A204.1 (cell line): ENCODE data around the gene INKA1.
"Not testable (repeated sequence)": the region's sequence is repeated elsewhere in the genome, so short reads cannot be mapped to it uniquely, and the experiment has no call there.

Experiments
- FAIRE-seq: peaks from 2 replicates; lab custom pipeline; 2012; peaks lifted over from hg19 to GRCh38; lab: Jason Lieb, UNC

The INKA1 gene

DNA sequence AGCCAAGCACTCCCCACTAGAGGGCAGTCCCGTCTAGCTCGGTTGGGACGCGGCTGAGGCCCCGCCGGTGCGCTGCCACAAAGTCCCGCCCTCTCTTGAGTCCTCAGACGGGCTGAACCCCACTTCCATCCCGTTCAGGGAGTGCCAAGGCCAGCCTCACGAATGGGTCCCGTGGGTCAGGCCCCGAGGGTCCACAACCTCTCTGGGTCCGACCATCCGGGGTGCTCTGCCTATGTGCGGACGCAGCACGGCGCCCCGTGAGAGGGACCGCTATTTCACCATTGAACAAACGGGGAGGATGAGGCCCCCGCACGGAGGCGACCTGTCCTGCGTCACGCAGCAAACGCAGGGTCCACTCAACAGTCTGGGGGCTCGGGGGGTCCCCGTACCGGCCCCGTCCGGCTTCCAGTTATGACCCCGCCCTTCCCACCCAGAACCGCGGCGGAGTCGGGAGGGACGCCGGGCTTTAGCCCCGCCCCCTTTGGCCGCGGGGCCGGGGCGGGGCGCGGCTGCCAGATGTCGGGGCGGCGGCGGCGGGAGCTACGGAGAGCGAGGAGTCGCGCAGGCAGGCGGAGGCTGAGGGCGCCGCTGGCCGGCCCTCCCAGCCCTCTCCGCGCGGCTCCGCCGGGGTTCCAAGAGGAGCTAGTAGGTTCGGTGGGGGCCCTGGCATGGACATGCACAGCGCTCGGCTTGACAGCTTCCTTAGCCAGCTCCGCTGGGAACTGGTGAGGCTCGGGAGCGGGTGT is at the start of gene INKA1:
Gene INKA1, plus strand, starts transcription at position 543 of the 746 bp plus-strand sequence. Its CDS starts 132 bp downstream, at position 675.
- FAIRE-seq: no peak

DNA sequence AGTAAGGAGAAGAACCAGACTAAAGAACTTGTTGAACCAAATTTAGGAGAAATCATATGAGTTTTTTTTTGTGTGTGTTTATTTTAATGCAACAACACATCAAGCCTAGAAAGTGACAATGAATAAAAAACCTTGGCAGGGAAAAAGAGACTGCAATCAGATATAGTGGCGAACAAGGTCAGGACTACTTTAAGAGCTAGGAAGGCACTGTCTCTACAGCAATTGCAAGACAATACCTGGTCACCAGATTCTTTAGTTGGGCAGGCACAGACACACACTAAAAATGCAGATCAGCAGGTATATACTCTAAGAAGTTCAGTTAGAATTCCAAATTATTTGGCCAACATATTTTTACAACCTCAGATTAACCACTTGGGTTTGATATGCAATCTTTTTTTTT is 48.5 kb upstream of the INKA1 start:
- FAIRE-seq: no peak

DNA sequence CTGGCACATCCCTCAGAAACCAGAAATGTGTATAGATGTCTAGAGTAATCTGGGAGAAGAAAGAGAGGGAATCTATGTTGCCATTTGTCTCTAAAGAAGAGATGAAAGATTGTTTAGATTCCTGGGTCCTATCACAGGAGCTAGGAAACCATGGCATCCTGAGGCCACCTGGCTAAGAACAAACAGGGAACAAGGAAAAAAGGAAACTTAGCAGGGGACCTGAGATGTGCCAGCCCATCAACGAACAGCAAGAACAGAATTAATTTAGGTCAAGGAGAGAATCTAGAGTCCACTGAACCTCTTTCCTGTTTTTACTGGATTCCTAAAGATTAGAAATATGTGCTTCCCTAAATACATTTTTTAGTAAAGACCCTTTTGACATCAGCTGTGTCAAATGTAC is 47.0 kb upstream of the INKA1 start:
- FAIRE-seq: no peak

DNA sequence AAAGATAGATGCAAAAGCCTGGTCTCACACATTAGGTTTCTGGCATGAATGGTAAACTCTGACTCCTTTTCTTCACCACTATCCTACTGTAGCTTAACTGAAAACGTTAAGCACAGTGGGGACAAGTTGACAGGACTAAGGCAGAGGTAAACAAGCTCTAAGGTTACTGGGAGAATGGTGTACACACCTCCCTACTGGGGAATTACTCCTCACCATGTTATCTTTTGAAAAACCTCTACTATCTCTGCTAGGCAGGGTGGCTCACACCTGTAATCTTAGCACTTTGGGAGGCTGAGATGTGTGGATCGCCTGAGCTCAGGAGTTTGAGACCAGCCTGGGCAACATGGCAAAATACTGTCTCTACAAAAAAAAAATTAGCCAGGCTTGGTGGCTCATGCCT is 45.9 kb upstream of the INKA1 start:
- no peak for FAIRE-seq

DNA sequence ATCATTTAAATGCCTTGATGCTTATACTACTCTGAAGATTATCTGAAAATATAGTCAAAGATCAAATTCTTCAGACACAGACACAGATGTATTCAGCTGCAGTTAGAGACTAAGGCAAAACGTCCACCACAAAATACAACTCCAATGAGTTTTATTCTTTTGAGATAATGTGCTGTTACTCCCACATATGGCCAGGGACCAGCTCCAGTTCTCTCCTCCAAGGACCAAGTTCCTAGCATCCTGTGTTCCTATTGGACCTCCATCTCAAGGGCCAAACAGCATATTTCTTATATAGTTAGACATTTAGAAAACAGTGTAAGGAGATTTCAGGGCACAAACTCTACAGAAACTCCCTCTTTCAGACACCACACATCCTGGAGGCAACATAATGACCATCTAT is 43.8 kb upstream of the INKA1 start:
- no peak for FAIRE-seq

DNA sequence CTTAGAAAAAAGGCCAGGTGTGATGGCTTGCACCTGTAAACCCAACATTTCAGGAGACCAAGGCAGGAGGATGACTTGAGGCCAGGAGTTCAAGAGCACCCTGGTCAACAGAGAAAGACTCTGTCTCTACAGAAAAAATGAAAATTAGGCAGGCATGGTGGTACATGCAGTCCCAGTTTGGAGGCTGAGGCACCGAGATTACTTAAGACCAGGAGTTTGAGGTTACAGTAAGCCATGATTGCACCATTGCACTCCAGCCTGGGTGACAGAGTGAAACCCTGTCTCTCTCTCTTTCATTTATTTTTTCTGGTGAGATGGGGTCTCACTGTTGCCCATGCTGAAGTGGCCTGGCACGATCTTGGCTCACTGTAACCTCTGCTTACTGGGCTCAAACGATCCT is 41.4 kb upstream of the INKA1 start:
- FAIRE-seq: no peak

DNA sequence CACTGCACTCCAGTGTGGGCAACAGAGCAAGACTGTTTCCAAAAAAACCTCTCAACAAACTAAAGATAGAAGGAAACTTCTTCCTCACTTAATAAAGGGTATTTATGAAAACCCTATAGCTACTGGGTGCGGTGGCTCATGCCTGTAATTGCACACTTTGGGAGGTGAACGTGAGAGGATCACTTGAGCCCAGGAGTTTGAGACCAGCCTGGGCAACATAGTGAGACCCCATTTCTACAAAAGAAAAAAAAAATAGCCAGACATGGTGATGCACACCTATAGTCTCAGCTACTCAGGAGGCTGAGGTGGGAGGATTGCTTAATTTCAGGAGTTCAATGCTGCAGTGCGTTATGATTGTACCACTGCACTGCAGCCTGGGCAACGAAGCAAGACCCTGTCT is 39.1 kb upstream of the INKA1 start:
- no peak for FAIRE-seq

DNA sequence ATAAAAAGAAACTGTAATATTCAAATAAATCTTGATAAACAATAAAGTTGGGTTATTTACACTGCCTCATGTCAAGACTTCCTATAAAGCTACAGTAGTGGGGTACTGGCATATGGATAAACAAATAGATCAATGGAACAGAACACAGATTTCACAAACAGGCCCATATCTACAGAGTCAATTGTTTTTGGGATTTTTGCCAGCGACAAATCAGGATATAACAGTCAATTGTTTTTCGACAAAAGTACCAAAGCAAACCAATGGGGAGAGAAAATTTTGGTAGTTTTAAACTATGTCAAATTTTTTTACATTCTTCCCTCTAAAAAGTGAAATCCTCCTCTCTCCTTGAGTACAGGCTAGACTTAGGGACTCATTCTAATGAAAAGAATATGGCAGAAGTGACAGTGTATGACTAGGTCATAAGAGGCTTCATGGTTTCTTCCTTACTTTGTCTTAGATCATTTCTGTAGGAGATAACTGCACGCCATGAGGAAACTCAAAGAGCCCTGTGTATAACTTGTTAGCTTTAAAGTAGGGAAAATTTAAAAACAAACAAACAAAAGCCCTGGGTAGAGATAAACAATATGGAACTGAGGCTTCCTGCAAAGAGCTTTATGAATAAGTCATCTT is 33.7 kb upstream of the INKA1 start:
- FAIRE-seq: no peak

DNA sequence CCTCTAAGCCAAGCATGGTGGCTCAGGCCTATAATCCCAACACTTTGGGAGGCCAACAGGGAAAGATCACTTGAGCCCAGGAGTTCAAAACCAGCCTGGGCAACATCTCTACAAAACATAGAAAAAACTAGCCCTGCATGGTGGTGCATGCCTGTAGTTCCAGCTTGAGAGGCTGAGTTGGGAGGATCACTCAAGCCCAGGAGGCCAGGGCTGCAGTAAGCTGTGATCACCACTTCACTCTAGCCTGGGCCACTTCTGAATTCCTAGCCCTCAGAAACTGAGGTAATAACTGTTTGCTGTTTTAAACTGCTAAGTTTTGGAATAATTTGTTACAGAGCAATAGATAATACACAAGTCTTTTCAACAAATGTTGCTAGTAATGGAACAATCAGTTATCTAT is 33.1 kb upstream of the INKA1 start:
- no peak for FAIRE-seq

DNA sequence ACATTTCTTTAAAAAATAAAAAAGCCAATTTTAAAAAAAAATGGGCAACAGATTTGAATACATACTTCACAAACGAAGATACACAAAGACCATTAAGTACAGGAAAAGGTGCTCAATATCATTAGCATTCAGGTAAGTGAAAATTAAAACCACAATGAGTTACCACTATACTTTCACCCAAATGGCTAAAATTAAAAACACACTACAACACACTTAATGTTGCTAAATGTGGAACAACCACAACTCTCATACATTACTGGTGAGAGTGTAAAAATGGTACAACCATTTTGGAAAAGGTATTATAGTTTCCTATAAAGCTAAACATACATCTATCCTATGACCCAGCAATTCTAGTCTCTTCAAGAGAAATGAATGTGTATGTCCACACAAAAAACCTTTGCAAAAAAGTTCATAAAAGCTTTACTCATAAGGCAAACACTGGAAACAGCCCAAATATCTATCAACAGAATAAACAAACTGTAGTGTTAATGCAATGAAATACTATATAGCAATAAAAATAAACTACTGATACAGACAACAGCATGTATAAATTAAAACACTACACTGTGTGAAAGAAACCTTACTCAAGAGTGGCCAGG is 31.6 kb upstream of the INKA1 start:
- no peak for FAIRE-seq

DNA sequence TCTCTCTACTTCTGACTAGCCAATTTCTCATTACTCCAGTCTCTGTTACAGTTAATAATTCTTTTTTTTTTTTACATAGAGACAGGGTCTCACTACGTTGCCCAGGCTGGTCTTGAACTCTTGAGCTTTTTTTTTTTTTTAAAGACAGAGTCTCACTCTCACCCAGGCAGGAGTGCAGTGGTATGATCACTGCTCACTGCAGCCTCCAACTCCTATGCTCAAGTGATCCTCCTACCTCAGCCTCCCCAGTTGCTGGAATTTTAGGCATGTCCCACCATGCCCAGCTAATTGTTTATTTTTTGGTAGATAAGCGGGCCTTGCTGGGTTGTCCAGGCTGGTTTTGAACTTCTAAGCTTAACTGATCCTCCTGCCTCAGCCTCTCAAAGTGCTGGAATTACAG is 30.4 kb upstream of the INKA1 start:
- no peak for FAIRE-seq

DNA sequence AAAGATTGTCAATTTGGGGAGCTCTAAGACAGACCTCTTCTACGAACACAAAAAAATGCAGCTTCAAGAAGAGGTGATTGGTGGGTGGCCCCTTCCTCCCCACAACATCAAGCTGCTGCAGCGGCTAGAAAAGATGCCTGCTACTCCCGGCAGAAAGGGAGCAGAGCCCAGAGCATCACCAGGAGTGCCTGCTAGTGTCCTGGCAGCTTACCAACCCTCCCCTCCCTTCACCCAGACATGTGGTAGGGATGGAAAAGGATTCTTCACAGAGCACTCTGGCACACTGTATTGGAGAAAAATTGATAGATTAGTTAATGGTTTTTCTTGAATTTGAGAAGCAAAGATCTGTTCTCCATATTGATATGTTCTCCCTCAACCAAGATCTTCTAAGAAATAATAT is 27.5 kb upstream of the INKA1 start:
- no peak for FAIRE-seq

DNA sequence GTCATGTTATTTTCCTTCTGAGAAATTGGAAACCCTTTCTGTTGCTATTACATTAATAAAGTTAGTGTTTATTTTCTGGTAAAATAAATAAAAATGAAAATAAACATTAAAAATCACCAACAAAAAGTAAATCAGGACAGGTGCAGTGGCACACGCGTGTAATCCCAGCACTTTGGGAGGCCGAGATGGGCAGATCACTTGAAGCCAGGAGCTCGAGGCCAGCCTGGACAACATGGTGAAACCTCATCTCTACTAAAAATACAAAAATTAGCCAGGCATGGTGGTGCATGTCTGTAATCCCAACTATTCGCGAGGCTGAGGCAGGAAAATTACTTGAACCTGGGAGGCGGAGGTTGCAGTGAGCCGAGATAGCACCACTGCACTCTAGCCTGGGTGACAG is 27.0 kb upstream of the INKA1 start:
- FAIRE-seq: not testable (repeated sequence)

DNA sequence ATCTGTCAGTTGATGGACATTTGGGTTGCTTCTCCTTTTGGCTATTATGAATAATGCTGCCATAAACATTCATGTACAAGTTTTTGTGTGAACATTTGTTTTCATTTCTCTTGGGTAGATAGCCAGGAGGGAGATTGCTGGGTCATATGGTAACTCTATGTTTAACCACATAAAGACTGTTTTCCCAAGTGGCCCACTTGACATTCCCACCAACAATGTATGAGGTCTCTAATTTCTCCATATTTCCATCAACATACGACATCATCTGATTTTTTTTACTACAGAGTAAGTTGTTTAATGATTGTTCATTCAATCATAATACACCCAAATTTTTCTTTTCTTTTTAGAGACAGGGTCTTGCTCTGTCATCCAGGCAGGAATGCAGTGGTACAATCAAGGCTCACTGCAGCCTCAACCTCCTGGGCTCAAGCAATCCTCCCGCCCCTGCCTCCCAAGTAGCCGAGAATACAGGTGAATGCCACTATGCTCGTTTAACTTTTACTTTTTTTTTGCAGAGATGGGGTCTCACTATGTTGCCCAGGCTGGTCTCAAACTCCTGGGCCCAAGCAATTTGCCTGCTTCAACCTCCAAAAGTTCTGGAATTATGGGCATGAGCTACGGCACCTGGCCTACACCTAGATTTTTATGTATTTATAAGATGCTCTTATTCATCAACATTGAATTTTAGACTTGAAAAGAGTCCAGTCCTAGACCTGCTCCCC is 23.5 kb upstream of the INKA1 start:
- no peak for FAIRE-seq

DNA sequence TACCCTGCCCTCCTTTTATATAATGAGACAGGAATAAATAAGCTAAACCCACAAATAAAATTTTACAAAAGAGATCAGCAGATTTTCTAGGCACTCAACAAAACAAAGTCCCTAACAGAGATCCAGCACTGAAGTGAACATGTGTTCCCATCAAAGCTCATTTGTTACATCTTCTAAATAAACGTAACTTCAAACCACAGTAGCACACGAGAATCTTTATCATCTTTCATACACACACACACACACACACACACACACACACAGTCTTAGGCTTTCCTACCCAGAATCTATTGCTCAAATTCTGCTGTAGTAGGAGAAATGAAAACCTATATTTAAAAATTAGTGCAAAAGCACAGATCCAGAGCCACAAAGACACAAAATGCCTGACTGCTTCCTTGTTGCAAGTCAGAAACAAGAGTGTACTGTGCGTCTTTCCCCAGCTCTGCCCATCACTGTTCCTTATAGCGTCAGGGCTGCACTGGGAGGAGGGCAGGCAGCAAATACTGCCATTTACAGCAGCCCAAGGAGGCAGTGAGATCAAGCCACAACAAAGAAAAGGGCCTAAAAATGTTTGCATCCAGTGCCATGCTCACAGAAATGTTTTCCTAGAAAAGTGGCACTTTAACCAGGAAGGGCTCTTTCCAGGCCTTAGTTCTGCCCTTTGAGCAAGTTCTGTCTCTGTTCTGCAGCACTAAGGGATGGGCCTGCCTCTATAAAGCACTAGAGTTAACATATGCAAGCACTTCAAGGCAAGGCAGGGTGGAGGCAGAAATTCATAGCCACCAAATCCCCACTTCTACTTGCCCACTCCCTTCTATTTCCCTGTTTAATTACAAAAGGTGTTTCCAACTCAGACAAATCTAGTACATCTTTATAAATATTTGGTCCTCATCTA is 22.7 kb upstream of the INKA1 start:
- FAIRE-seq: no peak

DNA sequence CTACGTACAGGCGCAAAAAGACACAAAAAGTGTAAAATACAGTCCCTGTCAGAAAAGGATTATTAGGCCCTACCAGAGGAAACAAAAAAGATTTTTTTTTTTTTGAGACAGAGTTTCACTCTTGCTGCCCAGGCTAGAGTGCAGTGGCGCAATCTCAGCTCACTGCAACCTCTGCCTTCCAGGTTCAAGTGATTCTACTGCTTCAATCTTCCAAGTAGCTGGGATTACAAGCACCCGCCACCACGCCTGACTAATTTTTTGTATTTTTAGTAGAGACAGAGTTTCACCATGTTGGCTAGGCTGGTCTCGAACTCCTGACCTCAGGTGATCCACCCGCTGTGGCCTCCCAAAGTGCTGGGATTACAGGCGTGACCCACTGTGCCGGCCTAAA is 22.1 kb upstream of the INKA1 start:
- FAIRE-seq: not testable (repeated sequence)

DNA sequence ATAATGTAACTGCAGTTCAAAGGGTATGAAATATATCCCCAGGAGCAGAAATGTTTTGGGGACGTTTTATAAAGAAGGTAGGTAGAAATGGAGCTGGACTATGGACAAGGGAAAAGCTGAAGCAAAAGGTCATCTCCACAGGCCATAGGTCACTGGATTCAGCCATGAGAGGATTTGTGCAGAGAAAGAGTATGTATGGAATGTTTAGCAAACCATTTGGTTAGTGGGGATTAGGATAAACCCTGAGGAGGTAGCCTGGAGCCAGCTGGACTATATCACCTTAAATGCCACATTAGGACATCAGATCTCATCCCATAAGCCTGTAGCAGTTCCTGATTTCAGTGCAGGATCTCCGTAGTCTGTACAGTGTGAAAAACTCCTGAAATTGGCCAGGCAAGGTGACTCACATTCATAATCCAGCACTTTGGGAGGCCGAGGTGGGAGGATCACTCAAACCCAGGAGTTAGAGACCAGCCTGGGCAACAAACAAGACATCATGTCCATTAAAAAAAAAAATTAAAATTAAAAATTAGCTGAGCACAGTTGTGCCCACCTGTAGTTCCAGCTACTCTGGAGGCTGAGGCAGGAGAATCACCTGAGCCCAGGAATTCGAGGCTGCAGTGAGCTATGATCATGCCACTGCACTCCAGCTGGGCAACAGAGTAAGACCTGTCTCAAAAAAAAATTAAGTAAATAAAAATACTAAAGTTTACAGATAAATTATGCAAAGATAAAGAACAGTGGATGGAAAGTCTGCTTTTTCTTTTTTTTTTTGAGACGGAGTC is 21.5 kb upstream of the INKA1 start:
- no peak for FAIRE-seq

DNA sequence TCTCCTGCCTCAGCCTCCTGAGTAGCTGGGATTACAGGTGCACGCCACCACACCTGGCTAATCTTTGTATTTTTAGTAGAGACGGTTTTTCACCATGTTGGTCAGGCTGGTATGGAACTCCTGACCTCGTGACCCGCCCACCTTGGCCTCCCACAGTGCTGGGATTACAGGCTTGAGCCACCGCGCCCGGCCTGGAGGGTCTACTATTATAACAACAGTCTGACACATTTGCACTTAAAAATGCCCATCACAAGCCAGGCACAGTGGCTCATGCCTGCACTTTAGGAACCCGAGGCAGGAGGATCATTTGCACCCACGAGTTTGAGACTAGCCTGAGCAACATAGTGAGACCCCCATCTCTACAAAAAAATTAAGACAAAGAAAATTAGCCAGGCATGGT is 20.8 kb upstream of the INKA1 start:
- not testable (repeated sequence) for FAIRE-seq

DNA sequence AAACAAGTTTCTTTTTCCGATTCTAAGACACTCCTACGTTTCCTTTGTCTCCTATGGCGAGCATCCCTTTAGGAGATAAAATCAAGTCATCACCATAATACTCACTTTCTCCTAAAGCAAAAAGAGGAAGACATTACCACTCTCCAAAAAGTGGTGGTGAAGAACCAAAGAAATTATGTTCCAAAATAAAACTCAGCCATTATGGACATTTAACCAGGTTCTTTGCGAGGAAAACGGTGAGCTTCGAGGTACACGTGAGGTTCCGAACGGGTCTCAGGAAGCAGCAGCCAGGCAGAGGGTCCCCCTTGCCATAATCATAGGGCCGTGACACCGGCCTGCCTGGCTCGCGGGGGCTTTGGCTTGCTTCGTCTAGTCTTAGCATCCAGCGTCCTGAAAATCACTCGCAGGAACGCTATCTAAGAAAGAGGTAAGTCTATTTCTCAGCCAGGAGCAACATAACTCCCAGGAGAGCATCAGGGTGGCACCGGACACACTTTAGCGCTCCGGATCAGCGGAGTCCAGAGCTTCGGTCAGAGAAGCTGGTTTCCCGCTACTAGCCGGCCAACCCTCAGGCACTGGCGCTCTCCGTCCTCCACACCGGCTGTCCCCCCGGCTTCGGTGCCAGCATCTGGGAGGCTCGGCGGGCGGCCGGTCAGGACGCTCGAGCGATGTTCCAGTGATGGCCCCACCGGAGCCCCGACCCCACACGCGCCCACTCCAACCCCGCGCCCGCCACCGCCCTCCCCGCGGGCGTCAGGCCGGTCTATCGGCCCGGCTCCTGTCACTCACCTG is 17.3 kb upstream of the INKA1 start:
- FAIRE-seq: no peak
